CD8-positive, alpha-beta memory T cell (primary cell): Measurements from ENCODE around the gene TRPM4. TPM values are rescaled to one million over a fixed set of nuclear protein-coding genes. Genes with fewer than 3 reads are reported as not detected.

Experiments used
- CTCF ChIA-PET: fragments of 350-600 bp; sonication (Branson Sonifier 250); formaldehyde crosslinking; loops from one replicate; lab custom pipeline; 2021; ENCODE audit warnings: antibody characterized with exemption; lab: Charles Lee
- POLR2A ChIA-PET: fragments of 350-600 bp; sonication (Branson Sonifier 250); formaldehyde crosslinking; loops from one replicate; lab custom pipeline; 2021; ENCODE audit warnings: antibody characterized with exemption; lab: Charles Lee
- DNase-seq, 5 donors: peaks; one replicate each; pipeline versions ENCODE4 v3.0.0 to v3.0.0-alpha.2; 2020 to 2022; ENCODE audit warnings: mixed read lengths in 1 of 5
- H3K27ac ChIP-seq: one replicate; pipeline ENCODE4 v1.7.0; 2013; ENCODE audit warnings: low read depth, mild to moderate bottlenecking, low read length, moderate library complexity
- H3K27me3 ChIP-seq: 2 replicates; pipeline ENCODE4 v1.7.0; 2013; ENCODE audit warnings: low read length, mild to moderate bottlenecking; ENCODE audit not compliant: insufficient read depth, poor library complexity, severe bottlenecking
- H3K36me3 ChIP-seq: 2 replicates; pipeline ENCODE4 v1.7.0; 2013; ENCODE audit warnings: mild to moderate bottlenecking, low read length, moderate library complexity; ENCODE audit not compliant: insufficient read depth
- H3K4me1 ChIP-seq: 2 replicates; pipeline ENCODE4 v1.7.0; 2013; ENCODE audit warnings: mild to moderate bottlenecking, low read length, moderate library complexity; ENCODE audit not compliant: insufficient read depth
- H3K4me3 ChIP-seq: 2 replicates; pipeline ENCODE4 v1.7.0; 2013; ENCODE audit warnings: mild to moderate bottlenecking, low read length
- H3K9me3 ChIP-seq: 2 replicates; pipeline ENCODE4 v1.7.0; 2013; ENCODE audit warnings: mild to moderate bottlenecking, low read length
- H3K27ac Mint-ChIP-seq, 8 donors: one replicate each; pipeline ENCODE4 v1.8.0; 2020 to 2021; ENCODE audit warnings: mixed read lengths in 8 of 8, mild to moderate bottlenecking in 6 of 8, inconsistent platforms in 3 of 8, moderate library complexity in 3 of 8
- H3K27me3 Mint-ChIP-seq, 2 donors: one replicate each; pipeline ENCODE4 v1.8.0; 2020 to 2021; ENCODE audit warnings: mixed read lengths in 2 of 2, mild to moderate bottlenecking in 1 of 2, moderate library complexity in 1 of 2
- H3K36me3 Mint-ChIP-seq, 3 donors: one replicate each; pipeline ENCODE4 v1.8.0; 2020 to 2021; ENCODE audit warnings: mixed read lengths in 3 of 3, inconsistent platforms in 1 of 3, mild to moderate bottlenecking in 1 of 3
- H3K4me1 Mint-ChIP-seq, 3 donors: one replicate each; pipeline ENCODE4 v1.8.0; 2020 to 2021; ENCODE audit warnings: mixed read lengths in 3 of 3, inconsistent platforms in 1 of 3, mild to moderate bottlenecking in 1 of 3
- H3K4me3 Mint-ChIP-seq, 7 donors: one replicate each; pipeline ENCODE4 v1.8.0; 2020 to 2021; ENCODE audit warnings: mixed read lengths in 7 of 7, mild to moderate bottlenecking in 6 of 7, moderate library complexity in 4 of 7, inconsistent platforms in 2 of 7
- H3K9me3 Mint-ChIP-seq, 5 donors: one replicate each; pipeline ENCODE4 v1.8.0; 2020 to 2022; ENCODE audit warnings: mixed read lengths in 5 of 5, mild to moderate bottlenecking in 3 of 5, moderate library complexity in 2 of 5, inconsistent platforms in 1 of 5
- polyA plus RNA-seq: library from polyadenylated mRNA; unstranded; fragments of 300-500 nt; fragmentation: Illumina TruSeq; gene quantifications from one replicate; pipeline ENCODE4 v1.2.3, GENCODE V29; 2021
- total RNA-seq, 2 experiments: library from RNA; stranded (reverse); gene quantifications; one replicate each; pipeline ENCODE4 v1.2.3, GENCODE V29; 2021

The TRPM4 gene
- total and polyA plus RNA-seq, 3 experiments from 2014 or later: not detected

DNA sequence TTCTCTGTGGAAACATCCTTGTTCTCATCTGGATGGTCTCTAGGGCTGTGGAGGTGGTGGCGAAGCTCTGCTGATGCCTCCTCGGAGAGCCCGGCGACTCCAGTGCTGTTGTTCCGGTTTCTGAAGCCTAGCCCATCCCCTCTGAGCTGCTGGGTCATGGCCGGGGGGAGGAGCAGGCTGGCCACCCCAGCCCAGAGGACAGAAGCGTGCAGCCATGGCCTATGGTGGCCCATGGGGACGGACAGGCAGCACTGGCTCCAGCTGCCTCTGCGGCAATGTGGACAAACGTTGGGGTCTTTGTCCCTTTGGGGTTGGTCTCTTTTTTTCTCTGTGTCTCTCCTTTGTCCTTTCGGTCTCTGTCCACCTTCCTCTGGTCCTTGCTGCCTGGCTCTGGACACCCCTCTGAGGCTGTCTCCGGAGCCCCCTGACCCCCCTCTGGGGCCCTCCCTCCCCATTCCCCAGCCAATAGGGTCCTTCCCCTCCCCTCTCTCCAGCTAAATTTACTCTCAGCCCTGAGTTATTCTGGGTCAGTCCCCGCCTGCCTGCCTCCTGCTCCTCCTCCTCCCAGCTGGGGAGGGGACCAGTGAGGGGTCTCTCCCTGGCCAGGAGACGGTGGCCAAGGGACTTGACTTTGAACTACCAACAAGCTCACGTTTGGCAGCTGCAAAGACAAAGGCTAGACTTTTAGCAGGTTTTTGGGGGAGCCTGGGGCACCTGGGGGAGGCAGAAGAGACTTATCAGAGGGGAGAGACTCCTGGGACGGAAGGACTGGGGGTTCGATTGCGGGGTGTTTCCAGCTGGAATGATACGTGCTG lies 2.4 kb upstream of the TRPM4 start, which contains the start of gene HRC:
TSS of gene HRC (minus strand) at position 392 of the 815 bp plus-strand sequence. CDS start at position 233, 159 bp downstream.
- peak within 1 kb of the TSS in 1 of 8 donors; percentile 42 for H3K27ac Mint-ChIP-seq
- Histone ChIP-seq H3K27me3 (peaks cover 29% of the 10 kb centered on the region), H3K4me1 (peaks cover 26% of the 10 kb centered on the region), H3K27ac (peak within 1 kb of the TSS; percentile 77), H3K36me3 (no peaks in the 10 kb centered on the region), H3K4me3 (no peak within 1 kb of the TSS), H3K9me3 (no peaks in the 10 kb centered on the region)
- peak within 1 kb of the TSS in 2 of 7 donors; percentile 21 to 68 for H3K4me3 Mint-ChIP-seq
- H3K27me3 Mint-ChIP-seq: peaks cover 43 to 69% of the 10 kb centered on the region in 2 donors
- peaks cover 0 to 2% (median 0%) of the 10 kb centered on the region in 5 donors for H3K9me3 Mint-ChIP-seq
- no peak for DNase-seq
- H3K4me1 Mint-ChIP-seq: peaks cover 8 to 21% (median 17%) of the 10 kb centered on the region in 3 donors
- CTCF ChIA-PET: interaction anchor here (0.7 to 0.9 kb wide), 2 partner anchors 16 to 57 kb away, joined by 3 to 4 read pairs; no protein-coding TSS in a partner anchor
- POLR2A ChIA-PET: no interaction called here
- H3K36me3 Mint-ChIP-seq: no peaks in the 10 kb centered on the region

DNA sequence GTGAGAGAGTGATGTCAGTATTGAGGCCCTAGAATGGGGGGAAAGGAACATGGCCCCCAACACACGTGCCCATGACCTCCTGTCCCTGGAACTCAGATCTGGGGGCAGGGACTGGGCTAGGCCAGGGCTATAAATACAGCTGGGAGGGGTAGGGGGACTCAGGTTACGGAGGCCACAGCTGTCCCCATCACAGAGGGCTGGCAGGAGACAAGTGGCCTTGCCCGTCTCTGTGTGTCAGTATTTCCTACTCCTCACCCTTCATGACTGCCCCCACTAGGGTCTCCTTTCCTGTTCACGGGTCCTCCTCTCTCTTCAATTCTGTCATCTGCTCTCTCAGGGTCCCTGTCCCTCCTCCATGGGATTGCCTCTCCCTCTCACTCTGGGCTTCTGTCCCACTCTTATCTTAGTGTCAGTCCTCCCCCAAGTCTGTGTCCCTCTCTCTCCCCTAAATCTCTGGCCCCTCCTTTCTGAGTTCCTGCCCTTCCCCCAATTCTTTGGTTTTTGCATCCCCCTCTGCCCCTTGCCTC lies 1.7 kb upstream of the TRPM4 start:
- H3K36me3 Mint-ChIP-seq: no peaks in the 10 kb centered on the region
- peaks cover 0 to 2% (median 0%) of the 10 kb centered on the region in 5 donors for H3K9me3 Mint-ChIP-seq
- H3K27me3 Mint-ChIP-seq: peaks cover 43 to 73% of the 10 kb centered on the region in 2 donors
- no peak overlapping the region for H3K4me3 ChIP-seq
- no peak for DNase-seq
- H3K4me1 Mint-ChIP-seq: peaks cover 8 to 18% (median 16%) of the 10 kb centered on the region in 3 donors
- CTCF ChIA-PET: interaction anchor here (0.7 to 0.9 kb wide), 2 partner anchors 17 to 58 kb away, joined by 3 to 4 read pairs; no protein-coding TSS in a partner anchor
- POLR2A ChIA-PET: no interaction called here
- no peaks in the 10 kb centered on the region for H3K9me3 ChIP-seq
- peaks cover 27% of the 10 kb centered on the region for H3K27me3 ChIP-seq
- H3K27ac ChIP-seq: peak overlapping the region; percentile 77
- no peak overlapping the region for H3K4me3 Mint-ChIP-seq
- no peaks in the 10 kb centered on the region for H3K36me3 ChIP-seq
- peaks cover 19% of the 10 kb centered on the region for H3K4me1 ChIP-seq
- H3K27ac Mint-ChIP-seq: no peak overlapping the region

DNA sequence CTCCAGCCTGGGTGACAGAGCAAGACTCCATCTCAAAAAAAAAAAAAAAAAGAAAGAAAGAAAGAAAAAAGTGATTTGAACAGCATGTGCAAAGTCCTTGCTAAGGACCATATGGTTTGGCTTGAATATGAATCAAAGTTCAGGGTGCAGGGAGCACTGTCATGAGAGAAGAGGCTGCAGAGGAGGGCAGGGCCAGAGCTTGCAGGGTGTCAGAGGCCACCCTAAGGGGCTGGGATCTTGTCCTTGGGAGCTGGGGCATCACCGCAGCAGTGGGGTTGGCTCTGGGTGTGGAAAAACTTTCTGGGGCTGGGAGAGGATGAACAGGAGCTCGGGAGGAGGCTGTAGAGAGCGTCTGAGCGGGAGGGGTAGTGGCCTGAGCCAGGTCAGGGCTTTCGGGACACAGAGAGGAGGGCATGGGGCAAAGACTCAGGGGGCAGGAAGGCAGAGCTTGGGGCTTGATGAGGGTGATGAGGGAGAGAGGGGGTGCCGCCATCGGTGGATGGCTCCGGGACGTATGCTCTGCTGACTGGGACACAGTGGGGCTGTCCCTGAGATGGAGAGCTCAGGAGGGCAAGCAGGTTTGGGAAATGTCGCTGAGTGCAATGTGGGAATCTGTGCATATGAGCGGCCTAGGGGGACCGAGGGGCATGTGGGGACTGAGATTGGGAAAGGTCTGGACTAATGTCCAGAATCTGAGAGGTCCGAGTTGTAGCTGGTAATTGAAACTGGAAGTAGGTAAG lies 3.0 kb downstream of the TRPM4 start:
- H3K36me3 Mint-ChIP-seq: no peaks in the 10 kb centered on the region
- CTCF ChIA-PET: interaction anchor here (1.5 to 1.7 kb wide), 2 partner anchors 14 to 161 kb away, joined by 4 to 5 read pairs; no protein-coding TSS in a partner anchor
- peaks cover 23 to 57% of the 10 kb centered on the region in 2 donors for H3K27me3 Mint-ChIP-seq
- POLR2A ChIA-PET: no interaction called here
- peaks cover 14% of the 10 kb centered on the region for H3K27me3 ChIP-seq
- peaks cover 0 to 2% (median 0%) of the 10 kb centered on the region in 5 donors for H3K9me3 Mint-ChIP-seq
- no peak overlapping the region for H3K4me3 ChIP-seq
- H3K27ac Mint-ChIP-seq: no peak overlapping the region
- peaks cover 9% of the 10 kb centered on the region for H3K4me1 ChIP-seq
- no peaks in the 10 kb centered on the region for H3K9me3 ChIP-seq
- no peak overlapping the region for H3K4me3 Mint-ChIP-seq
- no peak for DNase-seq
- H3K27ac ChIP-seq: no peak overlapping the region
- H3K36me3 ChIP-seq: no peaks in the 10 kb centered on the region
- peaks cover 4 to 10% (median 7%) of the 10 kb centered on the region in 3 donors for H3K4me1 Mint-ChIP-seq

DNA sequence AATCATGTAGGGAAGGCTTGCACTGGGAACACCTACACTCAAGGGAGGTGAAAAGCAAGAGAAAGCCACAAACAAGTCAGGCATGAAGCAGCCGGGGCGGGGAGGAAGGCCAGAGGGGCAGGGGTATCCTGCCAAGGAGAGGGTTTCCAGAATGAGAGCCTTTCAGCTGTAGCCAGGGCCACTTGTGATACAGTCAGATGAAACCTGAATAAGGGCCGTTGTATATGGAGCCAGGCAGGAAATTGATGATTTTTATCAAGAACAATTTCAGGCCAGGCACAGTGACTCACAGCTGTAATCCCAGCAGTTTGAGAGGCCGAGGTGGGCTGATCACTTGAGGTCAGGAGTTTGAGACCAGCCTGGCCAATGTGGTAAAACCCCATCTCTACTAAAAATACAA lies 4.4 kb downstream of the TRPM4 start:
- H3K27me3 Mint-ChIP-seq: peaks cover 19 to 57% of the 10 kb centered on the region in 2 donors
- ChIA-PET CTCF (interaction anchor here (1.5 kb wide), 1 partner anchor 15 kb away, joined by 4 read pairs; no protein-coding TSS in a partner anchor), POLR2A (no interaction called here)
- peaks cover 0 to 2% (median 0%) of the 10 kb centered on the region in 5 donors for H3K9me3 Mint-ChIP-seq
- H3K36me3 Mint-ChIP-seq: no peaks in the 10 kb centered on the region
- H3K9me3 ChIP-seq: no peaks in the 10 kb centered on the region
- DNase-seq: no peak
- H3K4me3 ChIP-seq: no peak overlapping the region
- H3K27ac Mint-ChIP-seq: peak overlapping the region in 1 of 8 donors; percentile 64
- no peak overlapping the region for H3K27ac ChIP-seq
- H3K36me3 ChIP-seq: no peaks in the 10 kb centered on the region
- no peak overlapping the region for H3K4me3 Mint-ChIP-seq
- peaks cover 14% of the 10 kb centered on the region for H3K27me3 ChIP-seq
- H3K4me1 ChIP-seq: peaks cover 9% of the 10 kb centered on the region
- H3K4me1 Mint-ChIP-seq: peaks cover 4 to 10% (median 7%) of the 10 kb centered on the region in 3 donors

DNA sequence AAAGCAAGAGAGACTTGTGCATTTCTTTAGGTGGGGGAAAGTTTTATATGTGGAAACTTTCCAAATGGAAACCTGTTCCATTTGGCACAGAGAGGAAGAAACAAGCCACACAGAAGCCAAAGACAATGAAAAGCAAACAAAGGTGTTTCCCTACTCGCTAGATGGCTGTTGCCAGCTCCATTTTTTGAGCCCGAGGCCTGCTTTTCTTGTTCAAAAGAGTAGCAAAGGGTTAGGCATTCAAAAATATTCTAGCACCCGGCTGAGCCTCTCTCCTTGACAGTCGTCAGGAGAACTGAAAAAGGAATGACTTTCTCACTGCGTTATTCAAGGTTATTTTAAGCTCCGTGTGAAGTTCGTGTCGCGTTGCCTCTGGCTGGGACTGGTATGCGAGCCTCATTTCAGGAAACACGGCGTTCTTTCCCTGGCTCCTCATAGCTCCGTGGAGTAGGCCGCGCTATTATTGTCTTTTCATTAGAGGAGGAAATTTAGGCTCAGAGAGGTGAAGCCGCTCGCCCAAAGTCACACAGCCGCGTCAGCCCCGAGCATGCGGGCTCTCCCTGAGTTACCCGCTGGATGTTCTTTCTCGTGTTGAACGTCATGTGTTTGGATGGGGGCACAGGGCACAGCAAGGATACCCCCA lies 7.6 kb downstream of the TRPM4 start:
- H3K9me3 ChIP-seq: no peaks in the 10 kb centered on the region
- no peaks in the 10 kb centered on the region for H3K4me1 ChIP-seq
- H3K36me3 Mint-ChIP-seq: no peaks in the 10 kb centered on the region
- no peak for DNase-seq
- H3K4me3 ChIP-seq: no peak overlapping the region
- H3K27ac Mint-ChIP-seq: no peak overlapping the region
- no peaks in the 10 kb centered on the region for H3K9me3 Mint-ChIP-seq
- H3K4me3 Mint-ChIP-seq: no peak overlapping the region
- ChIA-PET CTCF (no interaction called here), POLR2A (no interaction called here)
- no peaks in the 10 kb centered on the region for H3K27me3 ChIP-seq
- H3K4me1 Mint-ChIP-seq: no peaks in the 10 kb centered on the region
- H3K27me3 Mint-ChIP-seq: peaks cover 7 to 33% of the 10 kb centered on the region in 2 donors
- H3K27ac ChIP-seq: no peak overlapping the region
- H3K36me3 ChIP-seq: no peaks in the 10 kb centered on the region

DNA sequence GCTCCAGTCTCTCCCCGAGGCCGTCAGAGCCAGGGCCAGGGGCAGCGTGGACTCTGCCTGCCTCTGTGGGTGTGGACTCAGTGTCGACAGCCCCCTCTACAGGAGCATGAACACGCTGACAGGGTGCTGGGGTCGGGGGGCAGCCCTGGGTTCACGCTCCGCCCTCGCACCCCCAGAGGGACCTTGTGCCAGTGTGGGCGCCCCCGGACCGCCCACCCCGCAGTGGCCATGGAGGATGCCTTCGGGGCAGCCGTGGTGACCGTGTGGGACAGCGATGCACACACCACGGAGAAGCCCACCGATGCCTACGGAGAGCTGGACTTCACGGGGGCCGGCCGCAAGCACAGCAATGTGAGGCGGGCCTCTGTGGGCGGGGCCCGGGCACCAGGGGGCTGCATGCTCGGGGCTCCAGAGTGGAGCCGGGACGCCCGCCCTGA lies 8.3 kb downstream of the TRPM4 start:
- ChIA-PET POLR2A (no interaction called here), CTCF (no interaction called here)
- no peaks in the 10 kb centered on the region for H3K27me3 ChIP-seq
- no peaks in the 10 kb centered on the region for H3K9me3 Mint-ChIP-seq
- H3K4me3 Mint-ChIP-seq: no peak overlapping the region
- H3K4me3 ChIP-seq: no peak overlapping the region
- no peaks in the 10 kb centered on the region for H3K36me3 ChIP-seq
- H3K27ac Mint-ChIP-seq: no peak overlapping the region
- no peaks in the 10 kb centered on the region for H3K9me3 ChIP-seq
- no peak for DNase-seq
- H3K36me3 Mint-ChIP-seq: no peaks in the 10 kb centered on the region
- H3K4me1 Mint-ChIP-seq: no peaks in the 10 kb centered on the region
- H3K4me1 ChIP-seq: no peaks in the 10 kb centered on the region
- H3K27me3 Mint-ChIP-seq: peaks cover 7 to 27% of the 10 kb centered on the region in 2 donors
- no peak overlapping the region for H3K27ac ChIP-seq

DNA sequence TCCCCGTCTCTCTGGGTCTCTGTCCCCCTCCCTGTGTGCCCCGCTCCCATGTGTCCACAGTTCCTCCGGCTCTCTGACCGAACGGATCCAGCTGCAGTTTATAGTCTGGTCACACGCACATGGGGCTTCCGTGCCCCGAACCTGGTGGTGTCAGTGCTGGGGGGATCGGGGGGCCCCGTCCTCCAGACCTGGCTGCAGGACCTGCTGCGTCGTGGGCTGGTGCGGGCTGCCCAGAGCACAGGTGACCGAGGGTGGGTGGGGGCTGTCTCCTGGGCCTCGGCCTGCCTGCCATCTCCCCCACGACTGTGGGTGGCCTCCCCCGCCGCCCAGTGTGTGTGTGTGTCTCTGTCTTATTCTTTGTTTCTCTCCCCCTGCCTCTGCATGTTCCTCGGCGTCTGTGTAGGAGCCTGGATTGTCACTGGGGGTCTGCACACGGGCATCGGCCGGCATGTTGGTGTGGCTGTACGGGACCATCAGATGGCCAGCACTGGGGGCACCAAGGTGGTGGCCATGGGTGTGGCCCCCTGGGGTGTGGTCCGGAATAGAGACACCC lies 10.3 kb downstream of the TRPM4 start:
- DNase-seq: no peak

More for the DNA sequence above, 10.3 kb downstream of the TRPM4 start:
- Mint-ChIP-seq H3K9me3 (no peaks in the 10 kb centered on the region), H3K36me3 (no peaks in the 10 kb centered on the region), H3K4me3 (no peak overlapping the region), H3K27me3 (peaks cover 7 to 27% of the 10 kb centered on the region in 2 donors), H3K4me1 (no peaks in the 10 kb centered on the region), H3K27ac (no peak overlapping the region)
- H3K27ac ChIP-seq: no peak overlapping the region
- ChIA-PET POLR2A (no interaction called here), CTCF (no interaction called here)
- H3K4me1 ChIP-seq: no peaks in the 10 kb centered on the region
- no peaks in the 10 kb centered on the region for H3K36me3 ChIP-seq
- H3K27me3 ChIP-seq: no peaks in the 10 kb centered on the region
- no peak overlapping the region for H3K4me3 ChIP-seq
- no peaks in the 10 kb centered on the region for H3K9me3 ChIP-seq
